SKM-1 treated with dmso at 0.1 percent for 144 hours (cell line): ENCODE measurements around the gene CES2.

ENCODE experiments used
- DNase-seq: peaks from one replicate; lab custom pipeline; 2025; ENCODE audit not compliant: unreplicated experiment; lab: John Stamatoyannopoulos, UW

The CES2 gene

GRCh38 chr16:66918355-66918754 is 17.0 kb upstream of the CES2 start:
- no peak for DNase-seq

DNA sequence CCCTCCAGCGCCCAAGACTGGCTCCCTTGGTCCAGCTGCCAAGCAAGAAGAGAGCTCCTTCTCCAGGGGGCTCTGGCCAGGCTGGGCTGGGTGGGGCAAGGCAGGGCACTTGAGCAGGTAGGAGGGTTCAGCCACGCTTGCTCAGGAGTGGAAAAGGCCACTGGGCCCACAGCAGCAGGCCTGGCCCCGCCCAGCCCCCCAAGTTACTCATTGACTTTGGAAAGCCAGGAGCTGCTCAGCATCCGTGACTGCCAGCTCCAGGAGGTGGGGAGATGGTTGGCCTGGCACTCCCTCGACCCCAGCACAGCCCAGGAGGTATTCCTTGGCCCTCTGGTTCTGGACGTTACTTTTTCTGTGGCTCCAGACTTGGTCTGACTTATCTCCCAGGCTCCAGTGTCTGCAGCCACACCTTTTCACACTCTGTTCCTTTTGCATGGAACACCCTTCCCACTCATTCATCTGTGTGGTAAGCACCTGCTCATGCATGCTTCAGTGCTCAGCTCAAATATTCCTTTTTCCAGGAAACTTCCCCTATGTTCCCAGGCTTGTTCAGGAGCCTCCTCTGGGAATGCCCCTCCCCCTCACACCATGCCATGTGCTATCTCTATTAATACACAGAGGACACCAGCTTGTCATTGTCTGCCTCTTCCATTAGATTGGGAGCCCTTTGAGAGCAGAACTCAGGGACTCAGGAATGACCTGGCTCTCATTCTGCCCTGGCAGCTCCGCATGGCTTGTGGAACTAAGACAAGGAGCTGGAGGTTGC is 16.3 kb upstream of the CES2 start, which contains the start of gene CDH16:
Gene CDH16 (minus strand): TSS at position 83 of the 766 bp plus-strand sequence. CDS start 820 bp downstream, outside the sequence.
- no peak for DNase-seq

- DNase-seq: no peak
Observed at GRCh38 chr16:66919569-66920298, 15.6 kb upstream of the CES2 start.

GRCh38 chr16:66920299-66920590 is 15.1 kb upstream of the CES2 start:
- no peak for DNase-seq

DNA sequence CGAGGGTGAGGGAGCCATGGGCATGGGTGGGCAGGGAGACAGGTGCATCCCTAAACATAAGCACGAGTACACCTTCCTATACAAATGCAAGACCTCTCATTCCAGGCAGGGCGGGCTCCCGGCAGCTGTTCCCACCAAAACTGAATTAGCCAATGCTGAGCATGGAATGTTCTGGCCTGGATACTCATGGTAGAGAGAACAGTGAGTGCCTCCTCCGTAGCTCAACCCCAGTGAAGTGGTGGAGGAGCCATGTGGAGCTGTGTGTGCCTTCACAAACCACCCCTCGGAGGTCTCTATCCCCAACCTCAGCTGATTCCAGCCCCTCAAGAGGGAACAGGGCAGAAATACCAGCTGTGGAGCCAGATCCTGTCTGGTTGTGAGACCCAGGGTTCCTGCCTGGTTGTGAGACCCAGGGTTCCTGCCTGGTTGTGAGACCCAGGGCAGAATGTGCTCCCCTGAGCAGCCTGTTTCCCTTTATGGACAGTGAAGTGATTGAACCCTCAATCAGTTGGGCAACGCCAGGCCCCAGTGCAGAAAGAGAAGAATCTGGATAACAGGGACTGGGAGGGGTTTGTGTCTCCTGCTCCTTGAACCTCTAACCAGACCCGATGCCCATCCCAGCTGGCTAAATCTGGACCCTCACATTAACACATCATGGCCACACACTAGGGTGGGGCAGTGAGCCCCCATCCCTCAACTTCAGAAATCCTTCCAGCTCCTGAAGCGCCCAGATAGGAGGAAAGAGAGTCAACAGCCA is 14.2 kb upstream of the CES2 start:
- no peak for DNase-seq

DNA sequence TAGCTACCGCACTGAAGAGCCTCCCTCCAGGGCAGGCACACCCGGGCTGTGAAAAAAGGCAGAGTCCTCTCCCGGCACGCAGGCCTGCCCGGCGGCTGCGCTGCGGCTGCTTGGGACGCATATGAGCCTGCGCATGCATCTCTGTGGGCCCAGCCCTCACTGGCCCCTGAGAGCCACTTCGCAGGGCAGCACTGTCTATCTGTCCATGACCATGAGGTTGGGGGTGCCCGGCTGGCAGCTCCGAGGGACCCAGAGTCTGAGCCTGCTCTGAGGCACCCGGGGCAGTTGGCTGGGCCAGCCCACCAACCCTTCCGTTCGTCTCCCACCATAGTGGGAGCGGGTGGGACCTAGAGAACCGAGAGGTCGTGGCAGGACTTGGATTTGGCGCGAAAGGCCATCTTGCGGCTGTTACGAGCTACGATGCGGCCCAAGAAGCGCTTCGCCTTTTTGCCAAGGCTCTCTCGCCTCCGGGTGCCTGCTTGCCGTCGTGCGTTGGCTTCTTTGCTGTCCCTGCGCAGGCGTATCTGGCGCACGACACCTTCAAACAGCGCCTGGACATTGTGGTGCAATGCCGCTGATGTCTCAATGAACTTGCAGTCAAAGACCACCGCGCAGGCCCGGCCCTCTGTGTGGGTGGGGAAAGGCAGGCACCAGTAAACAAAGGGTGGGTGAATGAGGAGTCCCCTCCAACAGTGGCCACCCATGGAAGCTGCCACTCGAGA is 13.4 kb upstream of the CES2 start:
- no peak for DNase-seq

DNA sequence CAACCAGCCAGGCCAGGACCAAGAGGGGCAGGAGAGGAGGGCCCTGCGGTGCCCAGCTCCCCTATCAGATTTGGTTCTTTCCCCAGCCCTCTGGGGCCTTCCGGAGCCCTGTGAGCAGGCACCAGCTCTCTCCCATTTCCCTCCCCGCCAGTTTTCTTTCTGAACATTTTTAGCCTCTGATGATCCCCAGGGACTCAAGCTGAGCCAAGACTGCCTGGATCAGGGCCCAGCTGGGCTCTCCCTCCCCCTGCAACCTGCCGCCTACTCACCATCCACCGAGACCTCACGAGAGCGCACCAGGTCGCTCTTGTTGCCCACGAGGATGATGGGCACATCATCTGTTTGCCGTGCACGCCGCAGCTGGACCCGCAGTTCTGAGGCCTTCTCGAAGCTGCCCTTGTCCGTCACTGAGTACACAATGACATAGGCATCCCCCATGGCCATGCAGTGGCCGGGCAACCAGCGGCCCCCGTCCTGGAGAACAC is 12.0 kb upstream of the CES2 start:
- DNase-seq: no peak

DNA sequence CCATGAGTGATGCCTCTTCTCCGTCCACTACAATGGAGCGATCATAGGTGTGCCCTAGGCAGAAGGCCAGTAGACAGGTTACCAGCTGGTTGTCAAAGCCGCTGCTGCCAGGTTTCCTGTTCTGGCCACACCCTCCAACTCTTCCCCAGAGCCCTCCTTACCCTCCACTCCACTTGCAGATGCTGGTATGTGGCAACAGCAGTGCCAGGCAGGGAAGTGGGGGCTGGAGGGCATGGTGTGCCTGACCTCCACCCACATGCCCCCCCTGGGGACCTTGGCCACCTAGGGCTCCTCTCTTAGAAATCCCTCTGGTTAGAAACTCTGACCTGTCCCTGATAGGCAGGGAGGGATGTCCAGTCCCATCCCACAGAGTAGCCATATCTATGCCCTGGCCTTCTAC is 11.4 kb upstream of the CES2 start:
- no peak for DNase-seq

GRCh38 chr16:66924527-66925321 is 10.6 kb upstream of the CES2 start:
- DNase-seq: no peak

GRCh38 chr16:66925322-66925840 is 9.9 kb upstream of the CES2 start, which contains the start of gene RRAD:
Gene RRAD (minus strand): TSS chr16:66925535. CDS start chr16:66925179, 356 bp downstream.
- DNase-seq: no peak

- DNase-seq: no peak
Observed at GRCh38 chr16:66926171-66926947, 9.0 kb upstream of the CES2 start.

- peak; percentile 27 for DNase-seq
Observed at GRCh38 chr16:66926961-66927436, 8.3 kb upstream of the CES2 start.

- no peak for DNase-seq
Observed at GRCh38 chr16:66927918-66928649, 7.2 kb upstream of the CES2 start.

GRCh38 chr16:66928702-66929388 is 6.5 kb upstream of the CES2 start:
- peak; percentile 21 for DNase-seq

DNA sequence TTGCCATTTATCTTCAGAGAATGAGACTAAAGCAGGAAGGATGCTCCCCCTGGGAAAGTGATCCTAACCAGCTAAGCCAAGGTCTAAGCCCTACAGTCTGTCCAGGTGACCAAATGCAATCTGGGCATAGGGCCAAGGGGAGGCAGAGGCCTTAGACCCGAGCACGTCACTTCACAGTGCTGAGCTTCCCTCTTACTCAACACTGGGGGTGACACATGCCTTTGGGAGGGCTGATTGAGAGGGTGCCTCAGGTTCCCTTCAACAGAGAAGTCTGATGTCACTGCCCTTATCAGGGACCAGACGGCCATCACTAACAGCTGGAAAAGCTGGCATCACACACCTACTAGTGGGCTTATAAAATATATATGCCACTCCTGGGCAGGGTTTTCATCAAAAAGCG is 5.1 kb upstream of the CES2 start:
- no peak for DNase-seq

DNA sequence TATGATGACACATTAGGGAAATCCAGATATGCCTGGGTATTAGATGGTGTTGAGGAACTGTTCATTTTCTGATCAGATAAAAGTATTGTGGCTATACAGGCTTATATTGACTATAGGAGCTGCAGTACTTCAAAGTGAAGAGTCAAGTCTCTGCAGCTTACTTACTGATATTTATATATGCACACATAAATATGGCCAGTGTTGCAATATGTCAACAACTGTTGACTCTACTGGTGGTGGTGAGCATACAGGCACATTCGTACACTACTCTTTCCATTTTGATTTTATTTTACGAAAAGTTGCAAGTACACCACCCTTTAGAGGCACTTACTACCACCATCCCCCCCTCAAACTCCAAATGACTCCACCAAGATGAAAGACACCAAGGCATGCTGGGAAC is 3.7 kb upstream of the CES2 start:
- no peak for DNase-seq

DNA sequence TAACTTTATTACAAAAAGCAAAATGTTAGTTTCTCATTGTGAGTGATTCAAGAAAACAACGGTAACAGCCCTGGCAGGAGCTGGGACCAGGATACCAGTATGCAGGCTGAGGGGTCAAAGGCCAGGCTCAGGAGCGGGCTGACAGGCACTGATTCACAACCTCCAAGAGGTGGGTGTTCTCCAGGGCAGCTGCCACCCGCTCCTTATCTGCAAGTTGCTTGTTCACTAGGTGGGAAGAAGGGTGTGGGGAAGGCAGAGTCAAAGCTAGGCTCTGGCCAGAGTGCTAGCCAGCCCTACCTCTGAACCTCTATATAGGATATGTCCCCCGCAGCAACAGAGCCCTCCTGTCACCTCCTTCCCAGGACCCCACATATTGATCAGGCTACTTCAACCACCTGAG is 3.2 kb upstream of the CES2 start:
- no peak for DNase-seq

DNA sequence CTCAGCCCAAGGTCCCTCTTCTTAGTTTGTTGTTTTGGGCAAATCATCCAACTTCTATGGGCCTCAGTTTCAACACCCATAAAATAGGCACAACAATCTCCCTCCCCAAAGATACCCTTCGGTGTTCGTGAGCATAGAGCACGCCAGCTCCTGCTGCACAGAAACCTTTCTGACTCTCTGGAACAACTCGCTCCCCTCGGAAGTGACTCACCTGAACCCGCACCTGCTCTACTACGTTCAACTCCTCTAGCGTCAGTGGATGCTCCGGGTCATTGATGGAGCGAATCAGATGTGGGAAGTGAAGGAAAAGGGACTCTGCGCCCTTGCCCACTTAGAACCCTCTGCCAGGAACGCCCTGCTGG is 1.6 kb upstream of the CES2 start:
- DNase-seq: no peak
